WTC11 (cell line): ENCODE data around the gene GRM1. TPM values are rescaled to one million over a fixed set of nuclear protein-coding genes. Genes with fewer than 3 reads are reported as not detected.
A peak's percentile ranks its signal among the peaks of the same experiment; 100 is the strongest.

Source experiments
- ATAC-seq: fragments of 200-7000 bp; cut with Tn5 transposase; 2 replicates; pipeline ENCODE4 v1.10.0; 2021; ENCODE audit warnings: mild to moderate bottlenecking, moderate library complexity
- CTCF ChIA-PET: fragments of 300-600 bp; sonication (Branson Sonifier 250); formaldehyde crosslinking; loops from one replicate; lab custom pipeline; 2021; ENCODE audit warnings: antibody characterized with exemption; lab: Charles Lee
- POLR2A ChIA-PET: fragments of 350-600 bp; sonication (Branson Sonifier 250); formaldehyde crosslinking; loops from one replicate; lab custom pipeline; 2021; ENCODE audit warnings: antibody characterized with exemption; lab: Charles Lee
- DNase-seq: peaks from one replicate; pipeline ENCODE4 v3.0.0; 2021; ENCODE audit warnings: low spot score
- H3K27ac Mint-ChIP-seq: 2 replicates; pipeline ENCODE4 v1.8.0; 2021; ENCODE audit warnings: mixed read lengths
- H3K27me3 Mint-ChIP-seq: 2 replicates; pipeline ENCODE4 v1.8.0; 2021; ENCODE audit warnings: low read depth, mild to moderate bottlenecking, moderate library complexity, mixed read lengths
- H3K36me3 Mint-ChIP-seq: 2 replicates; pipeline ENCODE4 v1.8.0; 2021; ENCODE audit warnings: mixed read lengths
- H3K4me1 Mint-ChIP-seq: 2 replicates; pipeline ENCODE4 v1.8.0; 2022; ENCODE audit warnings: mixed read lengths
- H3K4me3 Mint-ChIP-seq: 2 replicates; pipeline ENCODE4 v1.8.0; 2021; ENCODE audit warnings: mild to moderate bottlenecking, moderate library complexity, mixed read lengths
- H3K9me3 Mint-ChIP-seq: 2 replicates; pipeline ENCODE4 v1.8.0; 2021; ENCODE audit warnings: mixed read lengths
- ATF1 ChIP-seq: sonication (generic); formaldehyde crosslinking; IDR thresholded peaks from 2 replicates; pipeline ENCODE4 v1.8.1; 2023; ENCODE audit warnings: mild to moderate bottlenecking, moderate library complexity, missing genetic modification reagents
- CBFB ChIP-seq: sonication (generic); formaldehyde crosslinking; IDR thresholded peaks from 2 replicates; pipeline ENCODE4 v1.8.1; 2022; ENCODE audit warnings: mild to moderate bottlenecking, low read depth, missing genetic modification reagents
- ESRRA ChIP-seq: sonication (generic); formaldehyde crosslinking; IDR thresholded peaks from 2 replicates; pipeline ENCODE4 v1.8.1; 2022; ENCODE audit warnings: mild to moderate bottlenecking, missing genetic modification reagents, borderline replicate concordance
- ETV6 ChIP-seq: sonication (generic); formaldehyde crosslinking; IDR thresholded peaks from 2 replicates; pipeline ENCODE4 v1.8.1; 2022; ENCODE audit warnings: mild to moderate bottlenecking, missing genetic modification reagents
- GABPB1 ChIP-seq: sonication (generic); formaldehyde crosslinking; IDR thresholded peaks from 2 replicates; pipeline ENCODE4 v1.8.1; 2023; ENCODE audit warnings: mild to moderate bottlenecking, missing genetic modification reagents
- KAT7 ChIP-seq: sonication (generic); formaldehyde crosslinking; IDR thresholded peaks from 2 replicates; pipeline ENCODE4 v1.8.1; 2023; ENCODE audit warnings: missing genetic modification reagents, mild to moderate bottlenecking, borderline replicate concordance
- NR3C1 ChIP-seq: sonication (generic); formaldehyde crosslinking; conservative IDR thresholded peaks from 2 replicates; pipeline ENCODE4 v1.8.1; 2023; ENCODE audit warnings: low read depth, mild to moderate bottlenecking, missing genetic modification reagents
- PRRX2 ChIP-seq: fragments of 250-450 bp; sonication (Bioruptor Pico); IDR thresholded peaks from 2 replicates; pipeline ENCODE4 v1.8.0; 2021; ENCODE audit warnings: mild to moderate bottlenecking
- RORB ChIP-seq: fragments of 250-450 bp; sonication (Bioruptor Pico); IDR thresholded peaks from 2 replicates; pipeline ENCODE4 v1.9.0; 2021; ENCODE audit warnings: mild to moderate bottlenecking
- SOX15 ChIP-seq: fragments of 250-450 bp; sonication (Bioruptor Pico); IDR thresholded peaks from 2 replicates; pipeline ENCODE4 v1.9.0; 2021; ENCODE audit warnings: mild to moderate bottlenecking
- TEAD4 ChIP-seq: sonication (generic); formaldehyde crosslinking; IDR thresholded peaks from 2 replicates; pipeline ENCODE4 v1.8.0; 2022; ENCODE audit warnings: mild to moderate bottlenecking, missing genetic modification reagents
- ZNF121 ChIP-seq: sonication (generic); formaldehyde crosslinking; IDR thresholded peaks from 2 replicates; pipeline ENCODE4 v1.8.0; 2023; ENCODE audit warnings: missing genetic modification reagents
- ZNF671 ChIP-seq: fragments of 250-450 bp; sonication (Bioruptor Pico); IDR thresholded peaks from 2 replicates; pipeline ENCODE4 v1.8.0; 2021; ENCODE audit warnings: mild to moderate bottlenecking
- total RNA-seq: library from RNA; stranded (reverse); gene quantifications from 3 replicates; pipeline ENCODE4 v1.2.3, GENCODE V29; 2021
- TF ChIP-seq, protein P1 (sequence below): fragments of 250-450 bp; sonication (Bioruptor Pico); IDR thresholded peaks from 2 replicates; pipeline ENCODE4 v1.8.0; 2021; ENCODE audit warnings: mild to moderate bottlenecking
- TF ChIP-seq, protein P2 (sequence below): fragments of 250-450 bp; sonication (Bioruptor Pico); IDR thresholded peaks from 2 replicates; pipeline ENCODE4 v1.9.0; 2021; ENCODE audit warnings: moderate library complexity, mild to moderate bottlenecking, inconsistent platforms, borderline replicate concordance
- TF ChIP-seq, protein P3 (sequence below): sonication (generic); formaldehyde crosslinking; IDR thresholded peaks from 2 replicates; pipeline ENCODE4 v1.8.1; 2022; ENCODE audit warnings: mild to moderate bottlenecking, moderate library complexity, missing genetic modification reagents
- TF ChIP-seq, protein P4 (sequence below): fragments of 250-450 bp; sonication (Bioruptor Pico); IDR thresholded peaks from 2 replicates; pipeline ENCODE4 v2.1.2; 2022; ENCODE audit warnings: mild to moderate bottlenecking, moderate library complexity
- TF ChIP-seq, protein P5 (sequence below): sonication (generic); formaldehyde crosslinking; IDR thresholded peaks from 2 replicates; pipeline ENCODE4 v1.8.1; 2023; ENCODE audit warnings: mild to moderate bottlenecking, missing genetic modification reagents, moderate library complexity
- TF ChIP-seq, protein P6 (sequence below): sonication (generic); formaldehyde crosslinking; IDR thresholded peaks from 2 replicates; pipeline ENCODE4 v1.8.1; 2023; ENCODE audit warnings: mild to moderate bottlenecking, missing genetic modification reagents
- TF ChIP-seq, protein P7 (sequence below): sonication (generic); formaldehyde crosslinking; IDR thresholded peaks from 2 replicates; pipeline ENCODE4 v1.8.0; 2023; ENCODE audit warnings: missing genetic modification reagents
- TF ChIP-seq, protein P8 (sequence below): fragments of 250-450 bp; sonication (Bioruptor Pico); conservative IDR thresholded peaks from 2 replicates; pipeline ENCODE4 v1.9.0; 2021; ENCODE audit warnings: mild to moderate bottlenecking
- TF ChIP-seq, protein P9 (sequence below): fragments of 250-450 bp; sonication (Bioruptor Pico); IDR thresholded peaks from 2 replicates; pipeline ENCODE4 v1.9.0; 2021; ENCODE audit warnings: mild to moderate bottlenecking, borderline replicate concordance

The GRM1 gene
- total RNA-seq, 1 experiment from 2014 or later, result 0.46 TPM

DNA sequence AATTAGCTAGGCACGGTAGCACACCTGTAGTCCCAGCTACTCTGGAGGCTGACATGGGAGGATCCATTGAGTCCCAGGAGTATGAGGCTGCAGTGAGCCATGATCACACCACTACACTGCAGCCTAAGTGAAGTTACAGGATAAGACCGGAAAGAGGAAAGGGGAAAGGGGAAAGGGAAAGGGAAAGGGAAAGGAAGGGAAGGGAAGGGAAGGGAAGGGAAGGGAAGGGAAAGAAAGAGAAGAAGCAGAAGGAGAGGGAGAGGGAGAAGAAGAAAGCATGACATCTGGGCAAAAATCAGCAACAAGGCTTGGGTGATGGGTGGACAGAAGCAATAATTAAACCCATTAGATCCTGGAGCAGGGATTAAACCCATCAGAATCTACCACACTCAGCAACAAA is 413.0 kb downstream of the GRM1 start:
- H3K36me3 Mint-ChIP-seq, result no peaks in the 10 kb centered on the region
- H3K9me3 Mint-ChIP-seq, result no peaks in the 10 kb centered on the region; the same call in 1 of the 2 replicates
- ATAC-seq (no peak), DNase-seq (no peak)
- CTCF ChIA-PET, result no interaction called here
- peaks cover 7% of the 10 kb centered on the region for H3K4me1 Mint-ChIP-seq
- no peak overlapping the region for H3K4me3 Mint-ChIP-seq
- TF ChIP-seq GABPB1 (CRISPR knock-in tag), result no peak
- TF ChIP-seq, protein P1, sequence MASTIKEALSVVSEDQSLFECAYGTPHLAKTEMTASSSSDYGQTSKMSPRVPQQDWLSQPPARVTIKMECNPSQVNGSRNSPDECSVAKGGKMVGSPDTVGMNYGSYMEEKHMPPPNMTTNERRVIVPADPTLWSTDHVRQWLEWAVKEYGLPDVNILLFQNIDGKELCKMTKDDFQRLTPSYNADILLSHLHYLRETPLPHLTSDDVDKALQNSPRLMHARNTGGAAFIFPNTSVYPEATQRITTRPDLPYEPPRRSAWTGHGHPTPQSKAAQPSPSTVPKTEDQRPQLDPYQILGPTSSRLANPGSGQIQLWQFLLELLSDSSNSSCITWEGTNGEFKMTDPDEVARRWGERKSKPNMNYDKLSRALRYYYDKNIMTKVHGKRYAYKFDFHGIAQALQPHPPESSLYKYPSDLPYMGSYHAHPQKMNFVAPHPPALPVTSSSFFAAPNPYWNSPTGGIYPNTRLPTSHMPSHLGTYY (CRISPR knock-in tag), result no peak
- TF ChIP-seq NR3C1 (CRISPR knock-in tag), result no peak
- no peak for TF ChIP-seq ZNF671 (CRISPR knock-in tag)
- TF ChIP-seq, protein P2, sequence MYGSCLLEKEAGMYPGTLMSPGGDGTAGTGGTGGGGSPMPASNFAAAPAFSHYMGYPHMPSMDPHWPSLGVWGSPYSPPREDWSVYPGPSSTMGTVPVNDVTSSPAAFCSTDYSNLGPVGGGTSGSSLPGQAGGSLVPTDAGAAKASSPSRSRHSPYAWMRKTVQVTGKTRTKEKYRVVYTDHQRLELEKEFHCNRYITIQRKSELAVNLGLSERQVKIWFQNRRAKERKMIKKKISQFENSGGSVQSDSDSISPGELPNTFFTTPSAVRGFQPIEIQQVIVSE, result no peak
- TF ChIP-seq CBFB, result no peak
- TF ChIP-seq, protein P3, sequence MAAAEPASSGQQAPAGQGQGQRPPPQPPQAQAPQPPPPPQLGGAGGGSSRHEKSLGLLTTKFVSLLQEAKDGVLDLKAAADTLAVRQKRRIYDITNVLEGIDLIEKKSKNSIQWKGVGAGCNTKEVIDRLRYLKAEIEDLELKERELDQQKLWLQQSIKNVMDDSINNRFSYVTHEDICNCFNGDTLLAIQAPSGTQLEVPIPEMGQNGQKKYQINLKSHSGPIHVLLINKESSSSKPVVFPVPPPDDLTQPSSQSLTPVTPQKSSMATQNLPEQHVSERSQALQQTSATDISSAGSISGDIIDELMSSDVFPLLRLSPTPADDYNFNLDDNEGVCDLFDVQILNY (CRISPR knock-in tag), result no peak
- no peak for TF ChIP-seq PRRX2 (CRISPR knock-in tag)
- no peak for TF ChIP-seq KAT7
- TF ChIP-seq, protein P4, sequence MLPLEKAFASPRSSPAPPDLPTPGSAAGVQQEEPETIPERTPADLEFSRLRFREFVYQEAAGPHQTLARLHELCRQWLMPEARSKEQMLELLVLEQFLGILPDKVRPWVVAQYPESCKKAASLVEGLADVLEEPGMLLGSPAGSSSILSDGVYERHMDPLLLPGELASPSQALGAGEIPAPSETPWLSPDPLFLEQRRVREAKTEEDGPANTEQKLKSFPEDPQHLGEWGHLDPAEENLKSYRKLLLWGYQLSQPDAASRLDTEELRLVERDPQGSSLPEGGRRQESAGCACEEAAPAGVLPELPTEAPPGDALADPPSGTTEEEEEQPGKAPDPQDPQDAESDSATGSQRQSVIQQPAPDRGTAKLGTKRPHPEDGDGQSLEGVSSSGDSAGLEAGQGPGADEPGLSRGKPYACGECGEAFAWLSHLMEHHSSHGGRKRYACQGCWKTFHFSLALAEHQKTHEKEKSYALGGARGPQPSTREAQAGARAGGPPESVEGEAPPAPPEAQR (CRISPR knock-in tag), result no peak
- TF ChIP-seq RORB (CRISPR knock-in tag), result no peak
- no peak for TF ChIP-seq ESRRA (CRISPR knock-in tag)
- POLR2A ChIA-PET, result interaction anchor here (0.7 kb wide), 1 partner anchor 223 kb away, joined by 3 read pairs; no protein-coding TSS in a partner anchor
- no peak overlapping the region for H3K27ac Mint-ChIP-seq
- no peaks in the 10 kb centered on the region; the same call in 1 of the 2 replicates for H3K27me3 Mint-ChIP-seq

DNA sequence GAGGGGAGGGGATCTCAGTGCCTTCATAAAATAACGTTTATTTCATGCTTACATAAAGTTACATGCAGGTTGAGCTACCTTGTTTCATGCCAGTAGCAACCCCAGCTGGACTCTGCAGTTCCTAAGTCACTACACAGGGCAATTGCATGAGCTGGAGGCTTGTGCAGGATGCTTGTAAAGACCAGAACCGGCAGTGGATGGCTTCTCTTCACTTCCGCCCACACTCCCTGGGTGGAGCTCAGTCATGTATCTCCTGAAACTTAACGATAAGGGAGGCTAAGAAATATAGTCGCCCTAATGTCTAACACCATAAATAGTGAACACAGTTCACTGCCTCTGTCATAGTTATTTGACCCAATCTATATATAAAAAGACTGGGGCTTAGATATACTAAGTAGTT is 415.3 kb downstream of the GRM1 start:
- CTCF ChIA-PET, result interaction anchor here (1.0 kb wide), 1 partner anchor 10 kb away, joined by 4 read pairs; no protein-coding TSS in a partner anchor
- no peak for DNase-seq
- H3K4me1 Mint-ChIP-seq, result peaks cover 7% of the 10 kb centered on the region
- peaks cover 6% of the 10 kb centered on the region for H3K36me3 Mint-ChIP-seq
- no peak overlapping the region for H3K27ac Mint-ChIP-seq
- no peak overlapping the region for H3K4me3 Mint-ChIP-seq
- POLR2A ChIA-PET, result no interaction called here
- peaks cover 19% of the 10 kb centered on the region for H3K9me3 Mint-ChIP-seq
- ATAC-seq, result peak; percentile 41; the same call in 1 of the 2 replicates
- no peaks in the 10 kb centered on the region for H3K27me3 Mint-ChIP-seq
- TF ChIP-seq RORB (CRISPR knock-in tag) (no peak), TEAD4 (CRISPR knock-in tag) (no peak), ZNF121 (no peak), SOX15 (CRISPR knock-in tag) (no peak), ESRRA (CRISPR knock-in tag) (no peak), ZNF671 (CRISPR knock-in tag) (no peak), ETV6 (CRISPR knock-in tag) (no peak), ATF1 (no peak)
- TF ChIP-seq, protein P5, sequence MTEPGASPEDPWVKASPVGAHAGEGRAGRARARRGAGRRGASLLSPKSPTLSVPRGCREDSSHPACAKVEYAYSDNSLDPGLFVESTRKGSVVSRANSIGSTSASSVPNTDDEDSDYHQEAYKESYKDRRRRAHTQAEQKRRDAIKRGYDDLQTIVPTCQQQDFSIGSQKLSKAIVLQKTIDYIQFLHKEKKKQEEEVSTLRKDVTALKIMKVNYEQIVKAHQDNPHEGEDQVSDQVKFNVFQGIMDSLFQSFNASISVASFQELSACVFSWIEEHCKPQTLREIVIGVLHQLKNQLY (CRISPR knock-in tag), result no peak
- TF ChIP-seq, protein P6, sequence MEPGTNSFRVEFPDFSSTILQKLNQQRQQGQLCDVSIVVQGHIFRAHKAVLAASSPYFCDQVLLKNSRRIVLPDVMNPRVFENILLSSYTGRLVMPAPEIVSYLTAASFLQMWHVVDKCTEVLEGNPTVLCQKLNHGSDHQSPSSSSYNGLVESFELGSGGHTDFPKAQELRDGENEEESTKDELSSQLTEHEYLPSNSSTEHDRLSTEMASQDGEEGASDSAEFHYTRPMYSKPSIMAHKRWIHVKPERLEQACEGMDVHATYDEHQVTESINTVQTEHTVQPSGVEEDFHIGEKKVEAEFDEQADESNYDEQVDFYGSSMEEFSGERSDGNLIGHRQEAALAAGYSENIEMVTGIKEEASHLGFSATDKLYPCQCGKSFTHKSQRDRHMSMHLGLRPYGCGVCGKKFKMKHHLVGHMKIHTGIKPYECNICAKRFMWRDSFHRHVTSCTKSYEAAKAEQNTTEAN (CRISPR knock-in tag), result no peak
- TF ChIP-seq, protein P7, sequence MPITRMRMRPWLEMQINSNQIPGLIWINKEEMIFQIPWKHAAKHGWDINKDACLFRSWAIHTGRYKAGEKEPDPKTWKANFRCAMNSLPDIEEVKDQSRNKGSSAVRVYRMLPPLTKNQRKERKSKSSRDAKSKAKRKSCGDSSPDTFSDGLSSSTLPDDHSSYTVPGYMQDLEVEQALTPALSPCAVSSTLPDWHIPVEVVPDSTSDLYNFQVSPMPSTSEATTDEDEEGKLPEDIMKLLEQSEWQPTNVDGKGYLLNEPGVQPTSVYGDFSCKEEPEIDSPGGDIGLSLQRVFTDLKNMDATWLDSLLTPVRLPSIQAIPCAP (CRISPR knock-in tag), result no peak
- TF ChIP-seq, protein P8, sequence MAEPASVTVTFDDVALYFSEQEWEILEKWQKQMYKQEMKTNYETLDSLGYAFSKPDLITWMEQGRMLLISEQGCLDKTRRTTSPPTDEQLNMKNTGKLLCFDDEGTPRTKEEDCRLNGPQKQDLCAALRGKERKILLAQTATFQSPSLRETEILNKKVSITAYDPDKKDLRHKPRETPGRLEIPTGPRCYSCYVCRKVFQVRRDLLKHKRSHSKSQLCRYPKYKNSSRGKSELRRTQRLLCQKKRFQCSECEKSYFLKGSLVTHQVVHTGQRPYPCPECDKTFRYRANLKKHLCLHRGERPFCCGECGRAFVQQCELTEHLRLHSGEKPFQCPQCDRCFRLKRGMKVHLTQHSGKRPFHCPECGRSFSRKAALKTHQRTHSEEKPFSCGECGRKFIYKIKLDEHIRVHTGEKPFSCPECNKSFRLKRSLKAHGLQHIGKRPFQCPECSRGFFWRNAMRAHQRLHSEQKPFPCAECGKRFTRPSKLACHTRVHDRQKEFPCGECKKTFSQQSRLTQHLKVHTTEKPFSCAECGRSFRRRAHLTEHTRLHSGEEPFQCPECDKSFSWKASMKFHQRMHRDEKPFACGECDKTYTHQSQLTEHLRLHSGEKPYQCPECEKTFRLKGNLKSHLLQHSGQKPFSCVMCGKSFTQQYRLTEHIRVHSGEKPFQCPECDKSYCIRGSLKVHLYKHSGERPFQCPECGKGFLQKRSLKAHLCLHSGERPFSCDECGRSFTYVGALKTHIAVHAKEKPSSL (CRISPR knock-in tag), result no peak
- TF ChIP-seq, protein P9, sequence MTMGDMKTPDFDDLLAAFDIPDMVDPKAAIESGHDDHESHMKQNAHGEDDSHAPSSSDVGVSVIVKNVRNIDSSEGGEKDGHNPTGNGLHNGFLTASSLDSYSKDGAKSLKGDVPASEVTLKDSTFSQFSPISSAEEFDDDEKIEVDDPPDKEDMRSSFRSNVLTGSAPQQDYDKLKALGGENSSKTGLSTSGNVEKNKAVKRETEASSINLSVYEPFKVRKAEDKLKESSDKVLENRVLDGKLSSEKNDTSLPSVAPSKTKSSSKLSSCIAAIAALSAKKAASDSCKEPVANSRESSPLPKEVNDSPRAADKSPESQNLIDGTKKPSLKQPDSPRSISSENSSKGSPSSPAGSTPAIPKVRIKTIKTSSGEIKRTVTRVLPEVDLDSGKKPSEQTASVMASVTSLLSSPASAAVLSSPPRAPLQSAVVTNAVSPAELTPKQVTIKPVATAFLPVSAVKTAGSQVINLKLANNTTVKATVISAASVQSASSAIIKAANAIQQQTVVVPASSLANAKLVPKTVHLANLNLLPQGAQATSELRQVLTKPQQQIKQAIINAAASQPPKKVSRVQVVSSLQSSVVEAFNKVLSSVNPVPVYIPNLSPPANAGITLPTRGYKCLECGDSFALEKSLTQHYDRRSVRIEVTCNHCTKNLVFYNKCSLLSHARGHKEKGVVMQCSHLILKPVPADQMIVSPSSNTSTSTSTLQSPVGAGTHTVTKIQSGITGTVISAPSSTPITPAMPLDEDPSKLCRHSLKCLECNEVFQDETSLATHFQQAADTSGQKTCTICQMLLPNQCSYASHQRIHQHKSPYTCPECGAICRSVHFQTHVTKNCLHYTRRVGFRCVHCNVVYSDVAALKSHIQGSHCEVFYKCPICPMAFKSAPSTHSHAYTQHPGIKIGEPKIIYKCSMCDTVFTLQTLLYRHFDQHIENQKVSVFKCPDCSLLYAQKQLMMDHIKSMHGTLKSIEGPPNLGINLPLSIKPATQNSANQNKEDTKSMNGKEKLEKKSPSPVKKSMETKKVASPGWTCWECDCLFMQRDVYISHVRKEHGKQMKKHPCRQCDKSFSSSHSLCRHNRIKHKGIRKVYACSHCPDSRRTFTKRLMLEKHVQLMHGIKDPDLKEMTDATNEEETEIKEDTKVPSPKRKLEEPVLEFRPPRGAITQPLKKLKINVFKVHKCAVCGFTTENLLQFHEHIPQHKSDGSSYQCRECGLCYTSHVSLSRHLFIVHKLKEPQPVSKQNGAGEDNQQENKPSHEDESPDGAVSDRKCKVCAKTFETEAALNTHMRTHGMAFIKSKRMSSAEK, result no peak
